ENCODE data around the gene PHOSPHO2.
"Not testable (repeated sequence)": the region's sequence is repeated elsewhere in the genome, so short reads cannot be mapped to it uniquely, and the experiment has no call there.

Gene PHOSPHO2

DNA sequence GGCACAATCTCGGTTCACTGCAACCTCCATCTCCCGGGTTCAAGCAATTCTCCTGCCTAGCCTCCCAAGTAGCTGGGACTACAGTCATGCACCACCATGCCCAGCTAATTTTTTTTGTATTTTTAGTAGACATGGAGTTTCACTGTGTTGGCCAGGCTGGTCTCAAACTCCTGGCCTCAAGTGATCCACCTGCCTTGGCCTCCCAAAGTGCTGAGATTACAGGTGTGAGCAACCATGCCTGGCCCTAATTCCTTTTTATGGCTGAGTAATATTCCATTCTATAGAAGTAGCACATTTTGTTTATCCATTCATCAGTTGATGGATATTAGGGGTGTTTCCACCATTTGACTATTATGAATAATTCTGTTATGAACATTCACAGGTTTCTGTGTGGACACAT lies 9.6 kb upstream of the PHOSPHO2 start:
- not testable (repeated sequence) for DNase-seq

- DNase-seq = not testable (repeated sequence)
Measured at GRCh38 chr2:169686825-169687224, 7.4 kb upstream of the PHOSPHO2 start.

GRCh38 chr2:169687943-169688342 lies 6.3 kb upstream of the PHOSPHO2 start:
- not testable (repeated sequence) for DNase-seq

- DNase-seq = no peak
Measured at GRCh38 chr2:169690958-169691357, 3.3 kb upstream of the PHOSPHO2 start.

GRCh38 chr2:169692718-169693117 lies 1.6 kb upstream of the PHOSPHO2 start:
- no peak for DNase-seq

DNA sequence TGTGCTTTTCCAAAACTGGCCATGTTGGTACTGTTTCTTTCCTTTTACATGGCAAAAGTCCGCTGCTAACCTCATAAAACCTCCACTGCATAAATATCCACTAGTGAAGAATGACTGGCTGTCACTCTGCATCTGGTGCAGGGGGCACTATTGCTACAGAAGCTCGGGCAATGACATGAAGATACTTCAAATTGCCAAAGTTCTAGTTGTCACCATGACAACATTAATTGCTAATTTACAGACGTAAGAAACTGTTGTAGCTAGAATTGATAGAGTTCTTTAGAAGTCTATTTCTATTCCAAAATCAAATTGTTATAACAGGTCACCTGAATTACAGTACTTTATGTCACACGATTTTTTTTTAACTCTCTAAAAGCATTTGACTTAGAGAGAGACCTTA lies 909 bp upstream of the PHOSPHO2 start:
- no peak for DNase-seq

DNA sequence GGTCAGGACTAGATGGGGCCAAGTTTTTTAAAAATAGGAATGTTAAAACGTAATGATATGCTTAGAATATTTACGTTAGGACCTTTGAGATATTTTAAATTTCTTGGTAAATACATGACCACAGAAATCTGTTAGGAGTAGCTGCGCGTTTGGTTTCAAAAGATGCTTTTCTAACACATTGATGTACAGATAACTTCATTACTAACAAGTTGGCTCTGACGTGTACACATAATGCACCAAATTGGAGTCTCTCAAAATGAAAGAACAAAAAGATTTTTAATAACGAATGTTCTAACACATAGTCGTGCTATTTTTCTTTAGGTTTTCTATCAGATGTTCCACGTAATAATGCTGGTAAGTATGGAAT lies 608 bp downstream of the PHOSPHO2 start:
- DNase-seq = no peak

- no peak for DNase-seq
Measured at GRCh38 chr2:169696381-169696780, 2.1 kb downstream of the PHOSPHO2 start.

DNA sequence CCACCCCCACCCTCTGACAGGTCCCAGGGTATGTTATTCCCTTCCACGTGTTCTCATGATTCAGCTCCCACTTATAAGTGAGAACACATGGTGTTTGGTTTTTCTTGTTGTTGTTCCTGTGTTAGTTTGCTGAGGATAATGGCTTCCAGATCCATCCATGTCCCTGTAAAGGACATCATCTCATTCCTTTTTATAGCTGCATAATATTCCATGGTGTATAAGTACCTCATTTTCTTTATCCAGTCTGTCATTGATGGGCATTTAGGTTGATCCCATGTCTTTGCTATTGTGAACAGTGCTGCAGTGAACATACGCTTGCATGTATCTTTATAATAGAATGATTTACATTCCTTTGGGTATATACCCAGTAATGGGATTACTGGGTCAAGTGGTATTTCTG lies 4.9 kb downstream of the PHOSPHO2 start:
- DNase-seq = not testable (repeated sequence)

DNA sequence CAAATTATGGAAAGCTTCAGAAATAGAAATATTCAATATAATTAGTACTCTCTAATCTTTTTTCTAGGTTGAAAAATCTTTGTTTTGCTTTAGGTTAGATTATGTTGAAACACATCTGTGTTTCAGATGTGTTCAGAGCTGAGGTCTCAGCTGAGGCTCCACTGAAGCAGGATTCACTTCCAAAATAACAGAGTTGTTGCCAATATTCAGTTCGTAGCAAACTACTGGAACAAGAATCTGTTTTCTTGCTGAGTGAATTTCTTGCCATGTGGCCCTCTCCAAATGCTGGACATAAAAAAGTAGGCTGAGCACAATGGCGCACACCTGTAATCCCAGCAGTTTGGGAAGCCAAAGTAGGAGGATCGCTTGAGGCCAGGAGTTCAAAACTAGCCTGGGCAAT lies 8.7 kb downstream of the PHOSPHO2 start:
- no peak for DNase-seq

GRCh38 chr2:169704160-169704708 lies 10.0 kb downstream of the PHOSPHO2 start:
- no peak for DNase-seq

- DNase-seq = no peak
Measured at GRCh38 chr2:169705927-169706326, 11.7 kb downstream of the PHOSPHO2 start.

DNA sequence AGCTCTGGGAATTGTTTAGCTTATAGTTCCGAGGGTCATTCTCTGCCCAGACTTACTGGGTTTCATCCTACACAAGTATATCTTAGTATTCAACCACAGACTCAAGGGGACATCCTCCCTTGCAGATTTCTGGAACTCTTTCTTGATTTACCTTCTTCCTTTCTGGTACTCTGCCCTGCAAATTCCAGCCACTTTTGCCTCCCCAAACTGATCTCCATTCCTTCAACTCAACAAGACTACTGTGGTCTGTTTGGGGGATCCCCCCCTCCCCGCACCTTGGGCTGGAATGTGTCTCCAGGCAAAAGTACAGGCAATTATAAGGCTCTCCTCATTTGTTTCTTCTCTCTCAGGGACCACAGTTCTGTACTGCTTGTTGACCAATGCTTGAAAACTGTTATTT lies 13.4 kb downstream of the PHOSPHO2 start:
- DNase-seq = no peak

DNA sequence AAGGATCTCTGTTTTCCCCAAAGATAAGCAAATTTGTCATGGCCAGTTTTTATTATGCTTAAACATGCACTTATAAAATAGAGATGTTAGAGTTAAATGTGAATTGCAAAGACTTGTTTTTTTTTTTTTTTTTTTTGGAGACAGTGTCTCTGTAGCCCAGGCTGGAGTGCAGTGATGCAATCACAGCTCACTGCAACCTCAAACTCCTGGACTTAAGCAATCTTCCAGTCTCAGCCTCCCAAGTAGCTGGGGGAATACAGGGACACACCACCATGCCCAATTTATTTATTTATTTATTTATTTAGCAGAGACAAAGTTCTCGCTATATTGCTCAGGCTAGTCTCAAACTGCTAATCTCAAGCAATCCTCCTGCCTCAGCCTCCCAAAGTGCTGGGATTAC lies 15.1 kb downstream of the PHOSPHO2 start:
- no peak for DNase-seq

GRCh38 chr2:169709981-169710380 lies 15.7 kb downstream of the PHOSPHO2 start:
- no peak for DNase-seq

DNA sequence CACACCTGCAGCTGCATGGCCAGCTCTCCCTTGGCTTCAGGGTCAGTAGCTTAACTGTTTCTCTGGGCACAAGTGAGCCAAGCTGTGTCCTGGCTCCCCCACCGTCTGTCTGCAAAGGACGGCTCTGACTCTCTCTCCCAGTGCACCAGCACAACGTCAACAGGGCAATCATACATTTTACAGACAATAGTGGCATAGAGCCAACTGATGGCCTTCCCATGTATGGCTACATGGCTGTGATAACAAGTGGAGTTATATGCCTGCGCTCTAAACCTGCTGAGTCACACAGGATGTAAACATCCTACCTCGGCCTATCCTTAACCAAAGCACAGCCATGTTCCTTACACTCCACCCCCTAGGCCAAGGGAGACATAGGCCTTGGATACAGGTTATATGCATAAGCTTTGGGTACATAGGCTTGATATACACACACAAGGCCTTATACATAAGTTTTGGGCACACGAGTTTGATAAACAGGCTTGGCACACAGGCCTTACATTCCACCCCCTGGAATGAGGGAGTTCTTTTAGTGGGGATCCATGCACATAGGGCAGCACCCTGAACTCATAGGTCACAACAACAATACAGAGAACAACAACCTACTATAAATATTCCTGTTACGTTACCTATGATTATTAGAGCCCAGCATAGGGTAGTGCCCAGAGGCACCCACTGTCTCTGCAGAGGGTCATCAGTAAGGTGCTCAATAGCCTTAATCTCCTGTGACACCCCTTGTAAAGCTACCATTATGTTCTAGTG lies 17.7 kb downstream of the PHOSPHO2 start:
- DNase-seq = peak; percentile 28

DNA sequence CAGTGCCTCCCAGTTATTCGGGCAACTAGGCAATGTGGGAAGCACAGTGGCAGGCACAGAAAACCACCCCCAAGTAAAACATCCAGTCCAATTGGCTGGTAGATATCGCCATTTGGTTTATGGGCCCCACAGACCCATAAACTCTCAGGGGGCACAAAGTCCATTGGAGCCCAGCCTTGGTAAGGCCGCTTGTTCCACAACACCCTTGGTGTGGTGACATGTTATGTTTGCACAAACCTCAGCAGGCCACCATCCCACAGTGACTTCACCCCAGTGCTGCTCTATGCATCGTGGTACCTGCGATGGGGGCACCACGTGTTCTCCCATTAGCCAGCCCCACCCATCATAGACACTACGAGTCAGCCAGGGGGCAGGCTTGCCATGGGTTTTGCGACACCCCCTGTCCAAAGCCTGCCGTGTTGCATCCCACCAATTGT lies 18.5 kb downstream of the PHOSPHO2 start:
- no peak for DNase-seq

DNA sequence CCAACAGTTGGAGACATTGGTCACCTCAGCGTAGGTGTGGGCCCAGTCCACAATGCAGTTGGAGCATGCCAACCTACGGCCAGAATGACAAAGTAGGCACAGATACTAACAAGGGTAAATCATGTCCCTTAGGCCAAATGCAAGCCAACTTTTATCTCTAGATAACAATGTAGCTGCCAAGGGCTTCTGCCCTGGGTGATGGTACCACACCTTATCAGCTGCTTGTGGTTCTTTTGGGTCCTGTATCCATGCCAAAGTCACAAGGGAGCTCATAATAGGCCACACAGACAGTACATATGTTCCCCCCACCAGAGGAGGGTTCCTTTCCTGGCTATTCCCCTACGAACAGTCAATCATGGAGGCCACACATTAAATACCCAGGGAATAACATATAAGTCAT lies 19.1 kb downstream of the PHOSPHO2 start:
- no peak for DNase-seq

DNA sequence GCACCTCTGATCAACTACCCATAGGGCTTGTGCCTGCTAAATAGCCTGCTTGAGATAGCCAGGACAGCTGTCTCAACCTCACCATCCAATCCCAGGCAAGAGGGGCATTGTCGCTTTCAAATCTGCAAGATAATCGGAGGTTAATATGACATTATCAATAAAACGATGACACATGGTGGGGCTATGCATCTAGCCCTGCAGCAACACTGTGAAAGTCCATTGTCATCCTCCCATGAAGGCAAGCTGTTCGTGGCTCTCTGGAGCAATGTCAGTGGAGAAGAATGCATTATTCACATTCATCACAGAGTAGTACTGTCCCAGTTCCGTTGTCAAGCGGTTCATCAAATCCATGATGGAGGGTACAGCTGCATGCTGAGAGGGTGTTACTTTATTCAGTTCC lies 20.4 kb downstream of the PHOSPHO2 start:
- DNase-seq = no peak

DNA sequence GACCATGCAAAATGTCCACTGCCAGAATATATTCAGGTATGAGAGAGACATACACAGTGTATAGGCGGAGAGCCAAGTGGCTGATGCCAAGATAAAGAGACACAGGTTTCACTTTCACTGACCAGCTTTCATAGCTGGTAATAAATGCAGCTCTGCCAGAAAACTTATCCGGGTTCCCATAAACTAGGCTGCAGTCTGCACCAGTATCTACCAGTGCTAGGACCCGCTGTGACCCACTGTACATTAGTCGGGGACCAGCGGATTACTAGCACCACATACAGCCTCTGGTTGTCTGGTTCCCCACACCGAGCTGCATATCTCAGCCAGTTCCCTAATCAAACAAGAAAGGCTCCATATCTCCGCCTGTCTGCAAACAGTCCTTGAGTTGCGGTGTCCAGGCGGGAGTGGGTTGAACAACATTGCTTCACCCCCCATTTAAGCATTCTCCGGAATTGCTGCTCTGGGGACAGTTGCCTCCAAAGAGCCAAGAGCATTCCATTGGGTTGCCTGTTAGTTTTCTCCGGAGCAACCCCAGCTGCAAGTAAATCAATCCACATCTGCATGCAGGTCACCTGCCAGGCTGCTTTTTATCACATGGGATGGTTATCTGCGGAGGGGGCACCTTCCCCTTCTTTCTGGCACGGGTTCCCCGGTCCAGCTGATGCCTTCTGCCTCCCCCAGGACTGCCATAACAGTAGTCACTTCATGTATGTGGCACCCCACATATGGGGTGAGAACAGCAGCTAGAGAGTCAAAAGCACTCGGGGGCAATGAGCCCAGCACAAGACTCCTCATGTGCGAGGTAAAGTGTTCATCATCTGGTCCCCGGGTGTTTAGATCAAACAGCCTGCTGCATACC lies 21.3 kb downstream of the PHOSPHO2 start:
- no peak for DNase-seq

GRCh38 chr2:169716238-169716886 lies 22.1 kb downstream of the PHOSPHO2 start:
- no peak for DNase-seq

DNA sequence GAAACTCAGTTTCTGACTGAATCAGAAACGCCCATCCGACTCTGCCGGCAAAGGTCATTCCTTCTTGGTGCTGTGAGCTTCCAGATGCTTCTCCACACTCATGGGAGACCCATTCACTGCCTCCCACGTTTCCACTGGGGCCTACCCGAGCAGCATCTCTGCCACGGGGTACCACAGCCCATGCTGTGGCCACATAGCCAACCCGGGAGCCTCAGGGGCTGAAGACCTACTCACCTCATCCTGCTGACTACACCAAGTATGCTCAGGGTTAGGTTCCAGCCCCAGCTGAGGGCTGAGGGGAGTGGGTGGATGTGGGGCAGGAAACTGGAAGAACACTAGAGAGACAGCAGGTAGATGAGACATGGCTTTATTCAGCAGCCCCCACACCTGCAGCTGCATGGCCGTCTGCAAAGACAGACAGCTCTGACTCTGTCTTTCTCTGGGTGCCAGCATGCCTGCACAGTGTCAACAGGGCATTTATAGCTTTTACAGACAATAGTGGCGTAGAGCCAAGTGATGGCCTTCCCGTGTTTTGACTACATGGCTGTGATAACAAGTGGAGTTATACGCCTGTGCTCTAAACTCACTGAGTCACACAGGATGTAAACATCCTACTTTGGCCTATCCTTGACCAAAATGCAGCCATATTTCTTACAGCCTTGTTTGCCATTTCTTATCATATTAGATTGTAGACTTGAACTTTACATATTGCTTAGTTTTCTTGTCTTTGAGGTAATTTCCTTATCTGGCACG lies 22.8 kb downstream of the PHOSPHO2 start:
- peak; percentile 51 for DNase-seq

GRCh38 chr2:169717691-169718063 lies 23.4 kb downstream of the PHOSPHO2 start:
- no peak for DNase-seq
